B cell (primary cell): ENCODE data around the gene HAND2. TPM values are rescaled to one million over a fixed set of nuclear protein-coding genes. Genes with fewer than 3 reads are reported as not detected.

Source experiments
- ATAC-seq: fragments of 200-7000 bp; cut with Tn5 transposase; one replicate; pipeline ENCODE4 v1.10.0; 2021; ENCODE audit warnings: low read depth, mild to moderate bottlenecking, moderate number of reproducible peaks, moderate library complexity
- CTCF ChIA-PET: fragments of 350-600 bp; sonication (Branson Sonifier 250); formaldehyde crosslinking; loops from one replicate; lab custom pipeline; 2021; ENCODE audit warnings: antibody characterized with exemption, inconsistent platforms; lab: Charles Lee
- POLR2A ChIA-PET: fragments of 350-600 bp; sonication (Branson Sonifier 250); formaldehyde crosslinking; loops from one replicate; lab custom pipeline; 2021; ENCODE audit warnings: antibody characterized with exemption; lab: Charles Lee
- DNase-seq: peaks from one replicate; pipeline ENCODE4 v3.0.0; 2013
- H2AFZ ChIP-seq: 2 replicates; pipeline ENCODE4 v1.6.1; 2012; ENCODE audit warnings: mild to moderate bottlenecking, low read depth, low read length; ENCODE audit not compliant: insufficient read depth, poor library complexity, severe bottlenecking
- H3K27ac ChIP-seq, 2 donors: 1 replicate in 1 of 2; 2 replicates in 1 of 2; pipeline ENCODE4 v1.5.1; 2012 to 2013; ENCODE audit warnings: low read length in 2 of 2, mild to moderate bottlenecking in 2 of 2, moderate library complexity in 1 of 2
- H3K27me3 ChIP-seq, 4 experiments: fragments of 200-600 bp in 1 of 4; sonication (generic) in 1 of 4; replicated peaks in 1 of 4; 1 replicate in 2 of 4; 2 replicates in 2 of 4; pipeline versions ENCODE4 v1.6.1 to v1.7.0; 2013 to 2016; ENCODE audit warnings: low read length in 3 of 4, mild to moderate bottlenecking in 2 of 4, mixed read lengths in 1 of 4, moderate library complexity in 1 of 4; ENCODE audit not compliant: insufficient read depth in 4 of 4, control insufficient read depth in 3 of 4; ENCODE audit errors: control extremely low read depth in 1 of 4
- H3K36me3 ChIP-seq, 2 experiments: replicated peaks in 1 of 2; 1 replicate in 1 of 2; 2 replicates in 1 of 2; pipeline versions ENCODE4 v1.6.1 to v1.7.1; 2013; ENCODE audit warnings: low read length in 1 of 2; ENCODE audit not compliant: insufficient read depth in 2 of 2, control insufficient read depth in 1 of 2; ENCODE audit errors: control extremely low read depth in 1 of 2, extremely low read depth in 1 of 2
- H3K4me1 ChIP-seq, 2 donors: fragments of 200-600 bp in 1 of 2; sonication (generic) in 1 of 2; 1 replicate in 1 of 2; 2 replicates in 1 of 2; pipeline versions ENCODE4 v1.5.1 to v1.6.1; 2013 to 2017; ENCODE audit warnings: low read length in 2 of 2; ENCODE audit not compliant: control insufficient read depth in 2 of 2, insufficient read depth in 2 of 2
- H3K4me2 ChIP-seq: replicated peaks from 2 replicates; pipeline ENCODE3; 2012; ENCODE audit warnings: mild to moderate bottlenecking, low read depth, low read length; ENCODE audit not compliant: poor library complexity, severe bottlenecking
- H3K4me3 ChIP-seq, 5 experiments: fragments of 200-600 bp in 1 of 5; sonication (generic) in 1 of 5; 1 replicate in 3 of 5; 2 replicates in 2 of 5; pipeline versions ENCODE4 v1.5.1 to v1.7.0; 2011 to 2016; ENCODE audit warnings: low read length in 4 of 5, mild to moderate bottlenecking in 4 of 5, low read depth in 2 of 5, control low read depth in 1 of 5, moderate library complexity in 1 of 5; ENCODE audit not compliant: insufficient read depth in 1 of 5; ENCODE audit errors: control extremely low read depth in 1 of 5, extremely low read depth in 1 of 5
- H3K79me2 ChIP-seq: fragments of 200-600 bp; sonication (generic); one replicate; pipeline ENCODE4 v1.6.0; 2016; ENCODE audit warnings: low read length; ENCODE audit not compliant: control insufficient read depth, insufficient read depth
- H3K9ac ChIP-seq: fragments of 200-600 bp; sonication (generic); 2 replicates; pipeline ENCODE4 v1.6.1; 2017; ENCODE audit warnings: mild to moderate bottlenecking, low read length, moderate library complexity
- H3K9me3 ChIP-seq, 3 donors: one replicate each; pipeline versions ENCODE4 v1.6.1 to v1.7.1; 2013; ENCODE audit warnings: low read length in 2 of 3; ENCODE audit not compliant: control insufficient read depth in 2 of 3, insufficient read depth in 1 of 3; ENCODE audit errors: control extremely low read depth in 1 of 3
- H4K20me1 ChIP-seq: 2 replicates; pipeline ENCODE4 v1.6.0; 2012; ENCODE audit warnings: mild to moderate bottlenecking, low read length; ENCODE audit not compliant: insufficient read depth, control insufficient read depth, poor library complexity, severe bottlenecking
- H3K27ac Mint-ChIP-seq: one replicate; pipeline ENCODE4 v1.8.0; 2021; ENCODE audit warnings: mixed read lengths
- H3K27me3 Mint-ChIP-seq: one replicate; pipeline ENCODE4 v1.8.0; 2021; ENCODE audit warnings: mixed read lengths
- H3K4me1 Mint-ChIP-seq: one replicate; pipeline ENCODE4 v1.8.0; 2021; ENCODE audit warnings: mixed read lengths
- H3K4me3 Mint-ChIP-seq: one replicate; pipeline ENCODE4 v1.8.0; 2021; ENCODE audit warnings: mixed read lengths
- H3K9me3 Mint-ChIP-seq: one replicate; pipeline ENCODE4 v1.8.0; 2022; ENCODE audit warnings: mixed read lengths; ENCODE audit not compliant: insufficient read depth
- EZH2 ChIP-seq: IDR thresholded peaks from 2 replicates; pipeline ENCODE4 v1.6.1; 2012; ENCODE audit warnings: borderline replicate concordance, low read depth, mild to moderate bottlenecking, moderate library complexity, low read length; ENCODE audit not compliant: insufficient read depth, poor library complexity, severe bottlenecking
- WGBS: methylation state at CpG from one replicate; pipeline ENCODE4 v1.1.5; 2013; ENCODE audit warnings: missing lambda C conversion rate; ENCODE audit not compliant: insufficient coverage; 5-methylcytosine and 5-hydroxymethylcytosine counted together
- intact Hi-C: fragments of 100-400 bp; cut with micrococcal nuclease; formaldehyde crosslinking; loops from one replicate; pipeline ENCODE4 v1.10.0; 2022
- polyA minus RNA-seq: library from RNA; depleted of rRNA, polyadenylated mRNA; stranded (reverse); fragments of >200 nt; gene quantifications from 2 replicates; pipeline ENCODE4 v1.2.3, GENCODE V29; 2012
- polyA plus RNA-seq: library from polyadenylated mRNA; depleted of rRNA; stranded (reverse); fragments of >200 nt; gene quantifications from 2 replicates; pipeline ENCODE4 v1.2.3, GENCODE V29; 2012
- total RNA-seq, 2 donors: library from RNA; stranded (reverse); fragments of 120-200 nt in 1 of 2; gene quantifications; 1 replicate in 1 of 2; 2 replicates in 1 of 2; pipeline versions ENCODE4 v1.2.3 to v1.2.4, GENCODE V29; 2013 to 2022
- TF ChIP-seq, protein P1 (sequence below): fragments of 200-600 bp; IDR thresholded peaks from one replicate; pipeline ENCODE4 v1.8.0; 2022; ENCODE audit warnings: antibody characterized with exemption, mild to moderate bottlenecking

HAND2 gene
- total RNA-seq: not detected in 2 replicates
- total RNA-seq (2013): 0.05 TPM
- polyA plus RNA-seq: not detected in 2 replicates
- polyA minus RNA-seq: not detected in 2 replicates

- H3K27me3 Mint-ChIP-seq: peaks cover 77% of the 10 kb centered on the region
- no peaks in the 10 kb centered on the region for H4K20me1 ChIP-seq
- 9% methylated on average over 63 of the region's 81 CpGs for WGBS
- no peak within 1 kb of the TSS for H3K27ac ChIP-seq
- peaks cover 0 to 93% (median 77%) of the 10 kb centered on the region in 4 experiments for H3K27me3 ChIP-seq
- ChIA-PET CTCF (no interaction called here), POLR2A (interaction anchor here (0.5 kb wide), 1 partner anchor 110 kb away, joined by 4 read pairs; no protein-coding TSS in a partner anchor)
- H3K4me1 Mint-ChIP-seq: peaks cover 14% of the 10 kb centered on the region
- no peak within 1 kb of the TSS for H3K9ac ChIP-seq
- ATAC-seq: no peak
- TF ChIP-seq, protein P1, sequence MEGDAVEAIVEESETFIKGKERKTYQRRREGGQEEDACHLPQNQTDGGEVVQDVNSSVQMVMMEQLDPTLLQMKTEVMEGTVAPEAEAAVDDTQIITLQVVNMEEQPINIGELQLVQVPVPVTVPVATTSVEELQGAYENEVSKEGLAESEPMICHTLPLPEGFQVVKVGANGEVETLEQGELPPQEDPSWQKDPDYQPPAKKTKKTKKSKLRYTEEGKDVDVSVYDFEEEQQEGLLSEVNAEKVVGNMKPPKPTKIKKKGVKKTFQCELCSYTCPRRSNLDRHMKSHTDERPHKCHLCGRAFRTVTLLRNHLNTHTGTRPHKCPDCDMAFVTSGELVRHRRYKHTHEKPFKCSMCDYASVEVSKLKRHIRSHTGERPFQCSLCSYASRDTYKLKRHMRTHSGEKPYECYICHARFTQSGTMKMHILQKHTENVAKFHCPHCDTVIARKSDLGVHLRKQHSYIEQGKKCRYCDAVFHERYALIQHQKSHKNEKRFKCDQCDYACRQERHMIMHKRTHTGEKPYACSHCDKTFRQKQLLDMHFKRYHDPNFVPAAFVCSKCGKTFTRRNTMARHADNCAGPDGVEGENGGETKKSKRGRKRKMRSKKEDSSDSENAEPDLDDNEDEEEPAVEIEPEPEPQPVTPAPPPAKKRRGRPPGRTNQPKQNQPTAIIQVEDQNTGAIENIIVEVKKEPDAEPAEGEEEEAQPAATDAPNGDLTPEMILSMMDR: no peak
- no peak for TF ChIP-seq EZH2
- H3K4me3 Mint-ChIP-seq: peak within 1 kb of the TSS; percentile 55
- peaks cover 8 to 22% of the 10 kb centered on the region in 2 donors for H3K4me1 ChIP-seq
- H3K27ac Mint-ChIP-seq: peak within 1 kb of the TSS; percentile 15
- peak; percentile 38 for DNase-seq
- peaks cover 0 to 76% (median 19%) of the 10 kb centered on the region in 3 donors for H3K9me3 ChIP-seq
- H3K9me3 Mint-ChIP-seq: peaks cover 5% of the 10 kb centered on the region
- no peaks in the 10 kb centered on the region for H3K79me2 ChIP-seq
- H3K4me2 ChIP-seq: peak within 1 kb of the TSS; percentile 52
- H3K36me3 ChIP-seq: no peaks in the 10 kb centered on the region
- H3K4me3 ChIP-seq: no peak within 1 kb of the TSS
- intact Hi-C loops: no loop called here
- H2AFZ ChIP-seq: peak within 1 kb of the TSS; percentile 46
Observed at GRCh38 chr4:173529477-173530325, at the start of gene HAND2. TSS of gene HAND2 (minus strand) at chr4:173530229. CDS start at chr4:173529289, 940 bp downstream.

DNA sequence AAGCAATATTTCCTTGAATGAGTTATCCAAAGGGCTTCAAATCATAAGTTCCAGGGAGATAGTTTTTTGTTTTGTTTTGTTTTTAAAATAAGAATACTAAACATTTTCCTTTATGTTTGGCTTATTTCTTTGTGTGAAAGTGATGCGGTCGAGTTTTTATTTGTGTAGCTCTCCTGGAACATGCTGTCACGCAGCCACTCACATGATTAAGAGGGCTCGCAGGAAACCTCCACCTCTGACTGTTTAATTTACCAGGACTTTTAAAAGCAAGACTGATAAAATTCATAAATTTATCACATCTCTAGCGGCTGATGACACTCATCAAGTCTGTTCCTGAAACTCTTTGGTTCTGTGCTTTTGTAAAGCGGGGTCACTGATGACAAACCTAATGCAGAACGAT, 48.9 kb upstream of the HAND2 start:
- Histone ChIP-seq H3K4me3 (no peak overlapping the region), H3K9ac (no peak overlapping the region), H3K79me2 (no peaks in the 10 kb centered on the region), H3K4me2 (no peak overlapping the region), H3K9me3 (no peaks in the 10 kb centered on the region), H2AFZ (no peak overlapping the region), H4K20me1 (no peaks in the 10 kb centered on the region), H3K36me3 (no peaks in the 10 kb centered on the region), H3K27me3 (peaks cover 0 to 3% (median 0%) of the 10 kb centered on the region in 4 experiments), H3K27ac (no peak overlapping the region), H3K4me1 (no peaks in the 10 kb centered on the region)
- 50% methylated on average over 1 of the region's 7 CpGs for WGBS
- no peaks in the 10 kb centered on the region for H3K9me3 Mint-ChIP-seq
- CTCF ChIA-PET: no interaction called here
- H3K4me1 Mint-ChIP-seq: no peaks in the 10 kb centered on the region
- no peak overlapping the region for H3K27ac Mint-ChIP-seq
- POLR2A ChIA-PET: no interaction called here
- no peak for DNase-seq
- no peak for ATAC-seq
- H3K4me3 Mint-ChIP-seq: no peak overlapping the region
- H3K27me3 Mint-ChIP-seq: peaks cover 8% of the 10 kb centered on the region
- intact Hi-C loops: no loop called here
- TF ChIP-seq, protein P1: no peak
- TF ChIP-seq EZH2: no peak
